SH-SY5Y (cell line): ENCODE data around the gene ZNF521.

ENCODE experiments used
- GATA2 ChIP-seq: IDR thresholded peaks from 2 replicates; pipeline ENCODE4 v1.6.1; 2011; ENCODE audit warnings: mild to moderate bottlenecking, low read depth, low read length
- GATA3 ChIP-seq: IDR thresholded peaks from 2 replicates; pipeline ENCODE4 v1.6.1; 2011; ENCODE audit warnings: low read depth, mild to moderate bottlenecking, low read length, moderate library complexity

- TF ChIP-seq GATA3 (no peak), GATA2 (peak; percentile 42; the same call in 1 of the 2 replicates)
These were observed 122.9 kb downstream of the ZNF521 start for GRCh38 chr18:25229081-25229480.
